ENCODE measurements around the gene PIGL. TPM values are rescaled to one million over a fixed set of nuclear protein-coding genes. Genes with fewer than 3 reads are reported as not detected.

Gene PIGL
- total and polyA plus RNA-seq, 2 experiments from 2014 or later = 32.9 to 47.3 TPM

DNA sequence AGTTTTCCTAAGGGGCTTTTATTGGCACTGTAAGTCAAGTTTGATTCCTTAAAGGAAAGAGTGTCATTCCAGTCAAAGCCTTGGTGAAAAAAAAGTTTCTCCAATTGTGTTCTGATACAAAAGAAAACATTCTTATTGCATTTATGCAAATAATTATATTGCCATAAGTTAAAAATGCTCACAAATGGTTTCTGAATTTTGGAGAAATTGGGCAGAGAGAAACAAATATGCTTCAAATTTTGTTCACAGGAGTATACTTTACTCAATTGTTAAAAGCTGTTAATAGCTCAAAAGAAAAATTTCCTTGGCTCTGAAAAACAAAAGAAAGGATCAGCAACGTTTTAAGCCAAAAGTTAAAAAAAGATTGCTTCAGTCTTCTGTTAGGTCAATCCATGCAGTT lies 60.2 kb downstream of the PIGL start:
- H3K27me3 Mint-ChIP-seq (ENCODE audit: insufficient read depth, low read depth, poor library complexity) = peaks cover 5% of the 10 kb centered on the region
- Histone ChIP-seq H3K9me2 (ENCODE audit: insufficient read depth) (0 out of 2 replicates have a peak, but pooled peaks cover 3% of the 10 kb centered on the region), H3K4me1 (ENCODE audit: insufficient read depth) (no peaks in the 10 kb centered on the region), H3K36me3 (ENCODE audit: insufficient read depth) (no peaks in the 10 kb centered on the region; the same call in 1 of the 2 replicates), H3K27ac (ENCODE audit: low read depth) (no peak overlapping the region), H2AFZ (no peak overlapping the region), H3K79me2 (replicated peaks; ENCODE audit: insufficient read depth) (no peaks in the 10 kb centered on the region), H3K4me2 (no peak overlapping the region), H3F3A (replicated peaks; ENCODE audit: low read depth) (no peaks in the 10 kb centered on the region), H3K27me3 (ENCODE audit: insufficient read depth) (no peaks in the 10 kb centered on the region), H4K20me1 (replicated peaks; ENCODE audit: insufficient read depth) (no peaks in the 10 kb centered on the region; the same call in 1 of the 2 replicates), H3K4me3 (no peak overlapping the region)
- peaks cover 2% of the 10 kb centered on the region; the same call in 1 of the 3 replicates for H3K4me1 Mint-ChIP-seq
- H3K9me3 Mint-ChIP-seq = peaks cover 27% of the 10 kb centered on the region
- peaks cover 36% of the 10 kb centered on the region for H3K36me3 Mint-ChIP-seq (ENCODE audit: low read depth)
- ATAC-seq = no peak
- no peak for DNase-seq (ENCODE audit: low spot score)
- no peak overlapping the region for H3K4me3 Mint-ChIP-seq
- TF ChIP-seq, protein P1, sequence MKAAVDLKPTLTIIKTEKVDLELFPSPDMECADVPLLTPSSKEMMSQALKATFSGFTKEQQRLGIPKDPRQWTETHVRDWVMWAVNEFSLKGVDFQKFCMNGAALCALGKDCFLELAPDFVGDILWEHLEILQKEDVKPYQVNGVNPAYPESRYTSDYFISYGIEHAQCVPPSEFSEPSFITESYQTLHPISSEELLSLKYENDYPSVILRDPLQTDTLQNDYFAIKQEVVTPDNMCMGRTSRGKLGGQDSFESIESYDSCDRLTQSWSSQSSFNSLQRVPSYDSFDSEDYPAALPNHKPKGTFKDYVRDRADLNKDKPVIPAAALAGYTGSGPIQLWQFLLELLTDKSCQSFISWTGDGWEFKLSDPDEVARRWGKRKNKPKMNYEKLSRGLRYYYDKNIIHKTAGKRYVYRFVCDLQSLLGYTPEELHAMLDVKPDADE (IDR thresholded peaks at IDR 0.05) = no peak
- TF ChIP-seq, protein P2, sequence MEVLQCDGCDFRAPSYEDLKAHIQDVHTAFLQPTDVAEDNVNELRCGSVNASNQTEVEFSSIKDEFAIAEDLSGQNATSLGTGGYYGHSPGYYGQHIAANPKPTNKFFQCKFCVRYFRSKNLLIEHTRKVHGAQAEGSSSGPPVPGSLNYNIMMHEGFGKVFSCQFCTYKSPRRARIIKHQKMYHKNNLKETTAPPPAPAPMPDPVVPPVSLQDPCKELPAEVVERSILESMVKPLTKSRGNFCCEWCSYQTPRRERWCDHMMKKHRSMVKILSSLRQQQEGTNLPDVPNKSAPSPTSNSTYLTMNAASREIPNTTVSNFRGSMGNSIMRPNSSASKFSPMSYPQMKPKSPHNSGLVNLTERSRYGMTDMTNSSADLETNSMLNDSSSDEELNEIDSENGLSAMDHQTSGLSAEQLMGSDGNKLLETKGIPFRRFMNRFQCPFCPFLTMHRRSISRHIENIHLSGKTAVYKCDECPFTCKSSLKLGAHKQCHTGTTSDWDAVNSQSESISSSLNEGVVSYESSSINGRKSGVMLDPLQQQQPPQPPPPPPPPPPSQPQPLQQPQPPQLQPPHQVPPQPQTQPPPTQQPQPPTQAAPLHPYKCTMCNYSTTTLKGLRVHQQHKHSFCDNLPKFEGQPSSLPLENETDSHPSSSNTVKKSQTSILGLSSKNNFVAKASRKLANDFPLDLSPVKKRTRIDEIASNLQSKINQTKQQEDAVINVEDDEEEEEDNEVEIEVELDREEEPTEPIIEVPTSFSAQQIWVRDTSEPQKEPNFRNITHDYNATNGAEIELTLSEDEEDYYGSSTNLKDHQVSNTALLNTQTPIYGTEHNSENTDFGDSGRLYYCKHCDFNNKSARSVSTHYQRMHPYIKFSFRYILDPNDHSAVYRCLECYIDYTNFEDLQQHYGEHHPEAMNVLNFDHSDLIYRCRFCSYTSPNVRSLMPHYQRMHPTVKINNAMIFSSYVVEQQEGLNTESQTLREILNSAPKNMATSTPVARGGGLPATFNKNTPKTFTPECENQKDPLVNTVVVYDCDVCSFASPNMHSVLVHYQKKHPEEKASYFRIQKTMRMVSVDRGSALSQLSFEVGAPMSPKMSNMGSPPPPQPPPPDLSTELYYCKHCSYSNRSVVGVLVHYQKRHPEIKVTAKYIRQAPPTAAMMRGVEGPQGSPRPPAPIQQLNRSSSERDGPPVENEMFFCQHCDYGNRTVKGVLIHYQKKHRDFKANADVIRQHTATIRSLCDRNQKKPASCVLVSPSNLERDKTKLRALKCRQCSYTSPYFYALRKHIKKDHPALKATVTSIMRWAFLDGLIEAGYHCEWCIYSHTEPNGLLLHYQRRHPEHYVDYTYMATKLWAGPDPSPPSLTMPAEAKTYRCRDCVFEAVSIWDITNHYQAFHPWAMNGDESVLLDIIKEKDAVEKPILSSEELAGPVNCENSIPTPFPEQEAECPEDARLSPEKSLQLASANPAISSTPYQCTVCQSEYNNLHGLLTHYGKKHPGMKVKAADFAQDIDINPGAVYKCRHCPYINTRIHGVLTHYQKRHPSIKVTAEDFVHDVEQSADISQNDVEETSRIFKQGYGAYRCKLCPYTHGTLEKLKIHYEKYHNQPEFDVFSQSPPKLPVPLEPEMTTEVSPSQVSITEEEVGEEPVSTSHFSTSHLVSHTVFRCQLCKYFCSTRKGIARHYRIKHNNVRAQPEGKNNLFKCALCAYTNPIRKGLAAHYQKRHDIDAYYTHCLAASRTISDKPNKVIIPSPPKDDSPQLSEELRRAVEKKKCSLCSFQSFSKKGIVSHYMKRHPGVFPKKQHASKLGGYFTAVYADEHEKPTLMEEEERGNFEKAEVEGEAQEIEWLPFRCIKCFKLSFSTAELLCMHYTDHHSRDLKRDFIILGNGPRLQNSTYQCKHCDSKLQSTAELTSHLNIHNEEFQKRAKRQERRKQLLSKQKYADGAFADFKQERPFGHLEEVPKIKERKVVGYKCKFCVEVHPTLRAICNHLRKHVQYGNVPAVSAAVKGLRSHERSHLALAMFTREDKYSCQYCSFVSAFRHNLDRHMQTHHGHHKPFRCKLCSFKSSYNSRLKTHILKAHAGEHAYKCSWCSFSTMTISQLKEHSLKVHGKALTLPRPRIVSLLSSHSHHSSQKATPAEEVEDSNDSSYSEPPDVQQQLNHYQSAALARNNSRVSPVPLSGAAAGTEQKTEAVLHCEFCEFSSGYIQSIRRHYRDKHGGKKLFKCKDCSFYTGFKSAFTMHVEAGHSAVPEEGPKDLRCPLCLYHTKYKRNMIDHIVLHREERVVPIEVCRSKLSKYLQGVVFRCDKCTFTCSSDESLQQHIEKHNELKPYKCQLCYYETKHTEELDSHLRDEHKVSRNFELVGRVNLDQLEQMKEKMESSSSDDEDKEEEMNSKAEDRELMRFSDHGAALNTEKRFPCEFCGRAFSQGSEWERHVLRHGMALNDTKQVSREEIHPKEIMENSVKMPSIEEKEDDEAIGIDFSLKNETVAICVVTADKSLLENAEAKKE (CRISPR knock-in tag; IDR thresholded peaks at IDR 0.05) = no peak
- TF ChIP-seq CREB1 (CRISPR knock-in tag; IDR thresholded peaks at IDR 0.05; ENCODE audit: low read depth) (no peak), ZNF331 (CRISPR knock-in tag; IDR thresholded peaks at IDR 0.05; ENCODE audit: low read depth) (no peak), ZNF114 (CRISPR knock-in tag; IDR thresholded peaks at IDR 0.05) (no peak)
- H3K27ac Mint-ChIP-seq = no peak overlapping the region
